HS-27A (cell line): ENCODE data around the gene PLCB1.
A peak's percentile ranks its signal among the peaks of the same experiment; 100 is the strongest.
"Not testable (repeated sequence)": the region's sequence is repeated elsewhere in the genome, so short reads cannot be mapped to it uniquely, and the experiment has no call there.

Experiments used
- DNase-seq: peaks from one replicate; pipeline ENCODE4 v3.0.0-alpha.2; 2012; ENCODE audit warnings: low read depth, missing footprints

PLCB1 gene

GRCh38 chr20:8404912-8405635, 273.0 kb downstream of the PLCB1 start:
- DNase-seq: no peak

GRCh38 chr20:8406391-8406790, 274.3 kb downstream of the PLCB1 start:
- DNase-seq: no peak

- DNase-seq: no peak
Observed at GRCh38 chr20:8408587-8409307, 276.7 kb downstream of the PLCB1 start.

- no peak for DNase-seq
Observed at GRCh38 chr20:8413691-8414090, 281.6 kb downstream of the PLCB1 start.

GRCh38 chr20:8414586-8415274, 282.7 kb downstream of the PLCB1 start:
- DNase-seq: peak; percentile 14

GRCh38 chr20:8421981-8422380, 289.9 kb downstream of the PLCB1 start:
- no peak for DNase-seq

GRCh38 chr20:8423482-8423881, 291.4 kb downstream of the PLCB1 start:
- DNase-seq: no peak

- peak; percentile 68 for DNase-seq
Observed at GRCh38 chr20:8424010-8424409, 291.9 kb downstream of the PLCB1 start.

GRCh38 chr20:8425016-8425415, 292.9 kb downstream of the PLCB1 start:
- no peak for DNase-seq

- DNase-seq: no peak
Observed at GRCh38 chr20:8425802-8426201, 293.7 kb downstream of the PLCB1 start.

- no peak for DNase-seq
Observed at GRCh38 chr20:8427419-8428040, 295.5 kb downstream of the PLCB1 start.

- no peak for DNase-seq
Observed at GRCh38 chr20:8428988-8429387, 296.9 kb downstream of the PLCB1 start.

GRCh38 chr20:8431538-8432434, 299.7 kb downstream of the PLCB1 start:
- DNase-seq: no peak

GRCh38 chr20:8432435-8433148, 300.5 kb downstream of the PLCB1 start:
- DNase-seq: no peak

GRCh38 chr20:8433291-8433690, 301.2 kb downstream of the PLCB1 start:
- no peak for DNase-seq

- no peak for DNase-seq
Observed at GRCh38 chr20:8434326-8434876, 302.3 kb downstream of the PLCB1 start.

- DNase-seq: no peak
Observed at GRCh38 chr20:8435285-8436035, 303.4 kb downstream of the PLCB1 start.

- DNase-seq: not testable (repeated sequence)
Observed at GRCh38 chr20:8436938-8437337, 304.9 kb downstream of the PLCB1 start.

GRCh38 chr20:8438748-8439147, 306.7 kb downstream of the PLCB1 start:
- DNase-seq: no peak
